ENCODE data around the gene WDR5B.

WDR5B gene

GRCh38 chr3:122403489-122403888 is 12.4 kb downstream of the WDR5B start:
- H3K9me3 Mint-ChIP-seq = no peaks in the 10 kb centered on the region
- H3K4me1 Mint-ChIP-seq = no peaks in the 10 kb centered on the region
- no peak overlapping the region for H3K27ac Mint-ChIP-seq (ENCODE audit: low read depth)
- no peak overlapping the region for H3K4me3 Mint-ChIP-seq
- DNase-seq (ENCODE audit: low spot score in 2 of 2) (no peak), ATAC-seq (replicated peaks; ENCODE audit: extremely low read depth, poor library complexity, severe bottlenecking) (no peak)
- H3K27me3 Mint-ChIP-seq = no peaks in the 10 kb centered on the region
- H3K36me3 Mint-ChIP-seq (ENCODE audit: insufficient read depth) = peaks cover 14% of the 10 kb centered on the region

- no peak overlapping the region for H3K27ac Mint-ChIP-seq (ENCODE audit: low read depth)
- no peak for ATAC-seq (replicated peaks; ENCODE audit: extremely low read depth, poor library complexity, severe bottlenecking)
- DNase-seq (ENCODE audit: low spot score in 2 of 2) = no peak
- no peak overlapping the region for H3K4me3 Mint-ChIP-seq
- peaks cover 6% of the 10 kb centered on the region for H3K36me3 Mint-ChIP-seq (ENCODE audit: insufficient read depth)
- no peaks in the 10 kb centered on the region for H3K4me1 Mint-ChIP-seq
- no peaks in the 10 kb centered on the region for H3K9me3 Mint-ChIP-seq
- no peaks in the 10 kb centered on the region for H3K27me3 Mint-ChIP-seq
Observed at GRCh38 chr3:122398920-122399319, 16.9 kb downstream of the WDR5B start.

- no peak for ATAC-seq (replicated peaks; ENCODE audit: extremely low read depth, poor library complexity, severe bottlenecking)
- H3K36me3 Mint-ChIP-seq (ENCODE audit: insufficient read depth) = peaks cover 7% of the 10 kb centered on the region
Observed at GRCh38 chr3:122397201-122397600, 18.7 kb downstream of the WDR5B start.

GRCh38 chr3:122396511-122396910 is 19.4 kb downstream of the WDR5B start:
- H3K9me3 Mint-ChIP-seq = no peaks in the 10 kb centered on the region
- H3K27ac Mint-ChIP-seq (ENCODE audit: low read depth) = no peak overlapping the region
- no peak overlapping the region for H3K4me3 Mint-ChIP-seq
- no peaks in the 10 kb centered on the region for H3K27me3 Mint-ChIP-seq
- DNase-seq (ENCODE audit: low spot score in 2 of 2) = no peak
- H3K36me3 Mint-ChIP-seq (ENCODE audit: insufficient read depth) = peaks cover 7% of the 10 kb centered on the region
- ATAC-seq (replicated peaks; ENCODE audit: extremely low read depth, poor library complexity, severe bottlenecking) = no peak
- no peaks in the 10 kb centered on the region for H3K4me1 Mint-ChIP-seq

More at GRCh38 chr3:122397201-122397600, 18.7 kb downstream of the WDR5B start:
- Mint-ChIP-seq H3K4me1 (no peaks in the 10 kb centered on the region), H3K4me3 (no peak overlapping the region), H3K9me3 (no peaks in the 10 kb centered on the region), H3K27ac (ENCODE audit: low read depth) (no peak overlapping the region), H3K27me3 (no peaks in the 10 kb centered on the region)
- no peak for DNase-seq (ENCODE audit: low spot score in 2 of 2)

- H3K27ac Mint-ChIP-seq (ENCODE audit: low read depth) = no peak overlapping the region
- no peak for DNase-seq (ENCODE audit: low spot score in 2 of 2)
- H3K4me1 Mint-ChIP-seq = no peaks in the 10 kb centered on the region
- no peaks in the 10 kb centered on the region for H3K9me3 Mint-ChIP-seq
- H3K27me3 Mint-ChIP-seq = no peaks in the 10 kb centered on the region
- peaks cover 7% of the 10 kb centered on the region for H3K36me3 Mint-ChIP-seq (ENCODE audit: insufficient read depth)
- H3K4me3 Mint-ChIP-seq = no peak overlapping the region
- no peak for ATAC-seq (replicated peaks; ENCODE audit: extremely low read depth, poor library complexity, severe bottlenecking)
Observed at GRCh38 chr3:122395582-122395981, 20.3 kb downstream of the WDR5B start.

- ATAC-seq (replicated peaks; ENCODE audit: extremely low read depth, poor library complexity, severe bottlenecking) = no peak
- Mint-ChIP-seq H3K27me3 (no peaks in the 10 kb centered on the region), H3K4me1 (no peaks in the 10 kb centered on the region), H3K36me3 (ENCODE audit: insufficient read depth) (peaks cover 7% of the 10 kb centered on the region), H3K4me3 (no peak overlapping the region), H3K27ac (ENCODE audit: low read depth) (no peak overlapping the region), H3K9me3 (no peaks in the 10 kb centered on the region)
- DNase-seq (ENCODE audit: low spot score in 2 of 2) = no peak
Observed at GRCh38 chr3:122394173-122394572, 21.7 kb downstream of the WDR5B start.

- H3K4me3 Mint-ChIP-seq = no peak overlapping the region
- H3K9me3 Mint-ChIP-seq = no peaks in the 10 kb centered on the region
Observed at GRCh38 chr3:122392868-122393844, 22.7 kb downstream of the WDR5B start.

GRCh38 chr3:122391681-122392446 is 24.0 kb downstream of the WDR5B start:
- DNase-seq (ENCODE audit: low spot score in 2 of 2) (no peak), ATAC-seq (replicated peaks; ENCODE audit: extremely low read depth, poor library complexity, severe bottlenecking) (no peak)
- H3K4me1 Mint-ChIP-seq = peaks cover 12% of the 10 kb centered on the region
- H3K27me3 Mint-ChIP-seq = no peaks in the 10 kb centered on the region
- no peak overlapping the region for H3K27ac Mint-ChIP-seq (ENCODE audit: low read depth)
- no peaks in the 10 kb centered on the region for H3K9me3 Mint-ChIP-seq
- peaks cover 7% of the 10 kb centered on the region for H3K36me3 Mint-ChIP-seq (ENCODE audit: insufficient read depth)
- no peak overlapping the region for H3K4me3 Mint-ChIP-seq

More at GRCh38 chr3:122392868-122393844, 22.7 kb downstream of the WDR5B start:
- peaks cover 4% of the 10 kb centered on the region for H3K4me1 Mint-ChIP-seq
- no peak overlapping the region for H3K27ac Mint-ChIP-seq (ENCODE audit: low read depth)
- ATAC-seq (replicated peaks; ENCODE audit: extremely low read depth, poor library complexity, severe bottlenecking) (no peak), DNase-seq (ENCODE audit: low spot score in 2 of 2) (no peak)
- H3K27me3 Mint-ChIP-seq = no peaks in the 10 kb centered on the region
- H3K36me3 Mint-ChIP-seq (ENCODE audit: insufficient read depth) = peaks cover 7% of the 10 kb centered on the region

- Mint-ChIP-seq H3K36me3 (ENCODE audit: insufficient read depth) (peaks cover 7% of the 10 kb centered on the region), H3K4me3 (no peak overlapping the region), H3K4me1 (peaks cover 12% of the 10 kb centered on the region), H3K27ac (ENCODE audit: low read depth) (no peak overlapping the region), H3K9me3 (no peaks in the 10 kb centered on the region), H3K27me3 (no peaks in the 10 kb centered on the region)
- no peak for DNase-seq (ENCODE audit: low spot score in 2 of 2)
- no peak for ATAC-seq (replicated peaks; ENCODE audit: extremely low read depth, poor library complexity, severe bottlenecking)
Observed at GRCh38 chr3:122390665-122391064, 25.2 kb downstream of the WDR5B start.

GRCh38 chr3:122389892-122390291 is 26.0 kb downstream of the WDR5B start:
- H3K27me3 Mint-ChIP-seq = no peaks in the 10 kb centered on the region
- no peak overlapping the region for H3K27ac Mint-ChIP-seq (ENCODE audit: low read depth)
- peaks cover 12% of the 10 kb centered on the region for H3K4me1 Mint-ChIP-seq
- ATAC-seq (replicated peaks; ENCODE audit: extremely low read depth, poor library complexity, severe bottlenecking) = no peak
- no peak for DNase-seq (ENCODE audit: low spot score in 2 of 2)
- H3K9me3 Mint-ChIP-seq = no peaks in the 10 kb centered on the region
- no peak overlapping the region for H3K4me3 Mint-ChIP-seq
- peaks cover 5% of the 10 kb centered on the region for H3K36me3 Mint-ChIP-seq (ENCODE audit: insufficient read depth)

GRCh38 chr3:122389197-122389596 is 26.7 kb downstream of the WDR5B start:
- Mint-ChIP-seq H3K27ac (ENCODE audit: low read depth) (no peak overlapping the region), H3K4me3 (no peak overlapping the region)

GRCh38 chr3:122387709-122388108 is 28.2 kb downstream of the WDR5B start:
- H3K27ac Mint-ChIP-seq (ENCODE audit: low read depth) = no peak overlapping the region
- H3K4me1 Mint-ChIP-seq = peaks cover 30% of the 10 kb centered on the region
- no peak for DNase-seq (ENCODE audit: low spot score in 2 of 2)
- ATAC-seq (replicated peaks; ENCODE audit: extremely low read depth, poor library complexity, severe bottlenecking) = no peak
- peaks cover 9% of the 10 kb centered on the region for H3K36me3 Mint-ChIP-seq (ENCODE audit: insufficient read depth)
- H3K27me3 Mint-ChIP-seq = no peaks in the 10 kb centered on the region
- H3K4me3 Mint-ChIP-seq = no peak overlapping the region
- no peaks in the 10 kb centered on the region for H3K9me3 Mint-ChIP-seq

More at GRCh38 chr3:122389197-122389596, 26.7 kb downstream of the WDR5B start:
- no peaks in the 10 kb centered on the region for H3K27me3 Mint-ChIP-seq
- no peak for DNase-seq (ENCODE audit: low spot score in 2 of 2)
- peaks cover 19% of the 10 kb centered on the region for H3K4me1 Mint-ChIP-seq
- no peak for ATAC-seq (replicated peaks; ENCODE audit: extremely low read depth, poor library complexity, severe bottlenecking)
- no peaks in the 10 kb centered on the region for H3K9me3 Mint-ChIP-seq
- peaks cover 7% of the 10 kb centered on the region for H3K36me3 Mint-ChIP-seq (ENCODE audit: insufficient read depth)
